A673 (cell line): ENCODE results near the gene PACRG.

Experiments
- CTCF ChIP-seq: fragments of 300-800, 200-600 bp; sonication (generic); conservative IDR thresholded peaks from 2 replicates; pipeline ENCODE4 v1.5.1; 2017; ENCODE audit warnings: low read depth, mild to moderate bottlenecking, antibody characterized with exemption, low read length, moderate library complexity, mixed read lengths
- EZH2 ChIP-seq: fragments of 200-600 bp; sonication (generic); IDR thresholded peaks from 2 replicates; pipeline ENCODE4 v1.6.1; 2017; ENCODE audit warnings: borderline replicate concordance, low read depth, mild to moderate bottlenecking, mixed read lengths, antibody characterized with exemption, low read length; ENCODE audit not compliant: poor library complexity, severe bottlenecking

GRCh38 chr6:162917506-162917905 lies 189.7 kb downstream of the PACRG start:
- TF ChIP-seq CTCF (no peak), EZH2 (no peak)
